ENCODE measurements around the gene RAB34.
"Not testable (repeated sequence)": the region's sequence is repeated elsewhere in the genome, so short reads cannot be mapped to it uniquely, and the experiment has no call there.

Gene RAB34

GRCh38 chr17:28726627-28727491 is 9.2 kb upstream of the RAB34 start:
- peak; percentile 97 for DNase-seq

- DNase-seq = peak; percentile 91
Observed at GRCh38 chr17:28726226-28726626, 8.6 kb upstream of the RAB34 start, which contains the start of gene TLCD1. Gene TLCD1 (minus strand): TSS chr17:28726233. CDS start chr17:28726097, 136 bp downstream.

DNA sequence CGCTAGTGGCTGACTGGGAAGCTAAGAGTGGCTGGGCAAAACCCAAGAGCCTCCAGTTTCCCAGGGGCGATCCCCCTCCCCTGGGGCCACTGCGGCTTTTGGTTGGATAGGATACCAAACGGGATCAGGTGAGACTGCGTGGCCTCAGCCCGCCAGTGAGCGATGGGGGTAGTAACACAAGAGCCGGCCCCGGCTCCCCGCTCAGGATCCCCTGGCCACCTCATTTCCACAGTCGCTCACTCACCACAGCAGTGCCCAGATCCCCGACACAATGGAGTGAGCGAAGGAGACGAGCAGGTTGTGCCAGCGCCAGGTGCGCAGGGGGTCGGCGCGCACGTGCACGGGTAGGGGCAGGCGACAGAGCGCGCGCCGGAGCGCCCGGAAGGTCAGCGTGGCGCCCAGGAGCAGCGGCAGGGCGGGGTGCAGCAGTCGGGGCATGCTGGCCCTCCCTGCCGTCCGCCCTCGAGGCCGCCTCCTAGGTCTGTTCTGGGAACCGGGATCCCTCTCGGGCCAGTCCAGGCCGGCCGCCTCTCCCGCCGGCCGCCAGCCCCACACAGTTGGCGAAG is 8.1 kb upstream of the RAB34 start:
- DNase-seq = no peak

- no peak for DNase-seq
Observed at GRCh38 chr17:28725166-28725659, 7.5 kb upstream of the RAB34 start.

DNA sequence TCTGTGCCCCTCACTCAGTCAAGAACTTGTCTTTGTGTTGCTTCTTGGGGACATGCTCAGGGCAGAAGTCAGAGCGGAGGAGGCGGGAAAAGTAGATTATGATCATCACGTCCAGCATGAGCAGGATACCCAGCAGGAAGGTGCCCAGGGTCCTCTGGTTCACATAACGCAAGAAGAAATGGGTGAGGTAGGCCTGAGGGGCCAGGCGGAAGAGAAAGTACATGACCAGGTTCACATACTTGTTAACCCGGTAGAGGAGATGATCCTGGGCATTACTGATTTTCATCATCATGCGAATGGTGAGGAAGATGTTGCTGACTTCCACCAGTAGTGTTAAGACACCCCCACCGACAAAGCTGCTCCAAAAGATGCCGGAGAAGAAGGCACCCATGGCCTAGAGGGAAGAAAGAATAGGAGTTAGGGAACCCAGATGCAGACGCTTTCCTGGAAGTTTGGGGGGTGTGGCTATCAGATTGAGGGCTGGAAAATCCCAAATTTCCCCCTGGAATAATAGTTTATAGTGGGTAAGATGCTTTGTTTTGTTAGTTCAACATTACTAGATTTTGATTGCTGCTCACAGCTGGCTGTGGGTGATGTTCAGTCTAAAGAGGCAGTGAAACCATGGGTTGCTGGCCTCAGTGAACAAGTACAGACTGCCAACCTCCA is 7.0 kb upstream of the RAB34 start:
- DNase-seq = no peak

- DNase-seq = not testable (repeated sequence)
Observed at GRCh38 chr17:28723836-28724499, 6.3 kb upstream of the RAB34 start.

- DNase-seq = no peak
Observed at GRCh38 chr17:28723159-28723835, 5.6 kb upstream of the RAB34 start.

- DNase-seq = no peak
Observed at GRCh38 chr17:28722417-28723158, 4.9 kb upstream of the RAB34 start.

GRCh38 chr17:28720997-28721329 is 3.3 kb upstream of the RAB34 start:
- not testable (repeated sequence) for DNase-seq

- peak; percentile 77 for DNase-seq
Observed at GRCh38 chr17:28720247-28720996, 2.8 kb upstream of the RAB34 start.

GRCh38 chr17:28719021-28719433 is 1.4 kb upstream of the RAB34 start:
- DNase-seq = no peak

- no peak for DNase-seq
Observed at GRCh38 chr17:28718333-28719020, 809 bp upstream of the RAB34 start.

- DNase-seq = peak; percentile 74
Observed at GRCh38 chr17:28716740-28717577, 709 bp downstream of the RAB34 start.

DNA sequence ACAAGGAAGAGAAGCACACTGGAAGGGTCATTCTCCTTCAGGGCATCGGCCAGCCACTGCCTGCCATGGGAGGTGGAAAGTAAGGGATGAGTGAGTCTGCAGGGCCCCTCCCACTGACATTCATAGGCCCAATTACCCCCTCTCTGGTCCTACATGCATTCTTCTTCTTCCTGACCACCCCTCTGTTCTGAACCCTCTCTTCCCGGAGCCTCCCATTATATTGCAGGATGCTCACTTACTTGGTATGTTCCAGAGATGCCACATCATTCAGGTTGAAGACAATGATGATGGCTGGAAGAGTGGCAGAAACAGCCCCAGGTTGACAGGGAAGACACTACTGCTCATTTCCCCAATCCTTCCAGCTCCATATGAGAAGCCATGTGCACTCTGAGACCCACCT is 2.5 kb downstream of the RAB34 start:
- DNase-seq = no peak

DNA sequence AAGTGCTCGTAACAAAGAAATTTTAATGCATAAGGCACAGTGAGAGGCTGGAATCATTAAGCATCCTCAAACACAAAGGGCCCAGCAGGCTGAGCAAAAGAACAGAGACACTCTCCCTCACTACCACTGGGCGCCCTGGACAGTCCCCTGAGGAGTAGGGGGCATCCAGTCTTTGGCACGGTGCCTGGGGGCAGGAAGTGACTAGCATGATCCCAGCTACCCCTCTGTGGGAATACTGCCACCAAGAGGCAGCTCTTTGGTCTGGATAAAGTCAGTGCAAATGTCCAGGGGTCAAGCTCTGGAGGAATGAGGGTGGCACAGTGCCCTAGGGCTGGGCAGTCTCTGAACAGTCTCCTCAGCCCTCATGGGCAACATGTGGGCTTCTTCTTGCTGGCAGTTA is 3.4 kb downstream of the RAB34 start:
- DNase-seq = no peak

- DNase-seq = no peak
Observed at GRCh38 chr17:28712705-28713415, 4.8 kb downstream of the RAB34 start.

DNA sequence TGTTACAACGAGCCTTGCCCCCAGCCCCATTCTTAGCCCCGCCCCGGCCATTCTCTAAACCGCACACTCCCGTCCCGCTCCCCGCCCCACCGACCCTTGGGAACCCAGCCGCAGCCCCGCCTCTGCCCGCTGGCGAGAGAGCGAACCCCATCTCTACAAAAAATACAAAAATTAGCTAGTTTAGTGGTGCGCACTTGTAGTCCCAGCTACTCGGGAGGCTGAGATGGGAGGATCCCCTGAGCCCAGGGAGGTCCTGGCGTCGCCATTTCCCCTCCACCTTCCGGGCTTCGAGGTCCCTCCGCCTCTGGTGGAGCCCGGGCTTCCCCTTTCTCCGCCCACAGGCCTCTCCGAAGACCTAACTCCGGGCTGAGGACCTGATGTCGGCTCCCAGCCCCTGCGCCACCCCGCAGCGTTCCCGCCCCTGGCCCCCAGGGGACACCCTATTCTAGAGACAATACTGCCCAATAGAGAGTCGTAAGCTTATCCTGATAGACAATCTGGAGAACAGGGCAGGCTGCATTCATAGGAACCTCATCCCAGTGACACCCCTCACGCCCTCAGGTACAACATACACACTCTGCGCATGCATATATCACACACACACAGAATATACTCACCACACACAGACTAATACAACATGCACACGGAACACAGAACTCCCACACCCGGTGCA is 5.5 kb downstream of the RAB34 start:
- DNase-seq = peak; percentile 89

DNA sequence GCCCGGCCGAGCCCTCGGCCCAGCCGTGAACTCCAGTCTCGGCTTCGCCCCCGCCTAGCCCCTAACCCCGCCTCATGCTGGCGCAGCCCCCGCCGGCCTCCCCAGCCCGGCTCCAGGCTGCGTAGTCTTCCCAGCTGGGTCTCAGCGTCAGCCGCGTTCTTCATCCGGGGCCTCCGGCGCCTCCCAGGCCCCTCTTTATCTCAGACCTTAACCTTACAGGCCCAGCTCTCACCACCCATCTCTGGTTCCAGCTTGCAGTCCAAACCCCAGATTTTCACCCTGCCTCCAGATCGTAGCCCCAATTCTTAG is 6.0 kb downstream of the RAB34 start, which contains the start of gene PROCA1:
PROCA1 (minus strand) TSS at position 166 of the 309 bp plus-strand sequence. CDS start 228 bp downstream, outside the sequence.
- no peak for DNase-seq

Data from activated effector memory CD4-positive, alpha-beta T cell treated with anti-CD3 and anti-CD28 coated beads, Interleukin-2, amount 50 U/mL, for 16 hours (primary cell).